Esophagus squamous epithelium (tissue), 5 donors: Measurements from ENCODE around the gene DAZ4. TPM values are rescaled to one million over a fixed set of nuclear protein-coding genes. Genes with fewer than 3 reads are reported as not detected.
"Not testable (repeated sequence)": the region's sequence is repeated elsewhere in the genome, so short reads cannot be mapped to it uniquely, and the experiment has no call there.

ENCODE experiments used
- DNase-seq: peaks from one replicate; lab custom pipeline; 2025; lab: John Stamatoyannopoulos, UW
- H3K27ac ChIP-seq, 4 donors: fragments of 200-600 bp; sonication (generic); one replicate each; pipeline ENCODE4 v1.5.1; 2016 to 2019; ENCODE audit warnings: mild to moderate bottlenecking in 1 of 4
- H3K27me3 ChIP-seq, 4 donors: fragments of 200-600 bp; sonication (generic); 1 replicate in 3 of 4; 2 replicates in 1 of 4; pipeline versions ENCODE4 v1.5.1 to v1.6.0; 2017 to 2021; ENCODE audit warnings: antibody characterized with exemption in 1 of 4
- H3K36me3 ChIP-seq, 3 donors: fragments of 200-600 bp; sonication (generic); one replicate each; pipeline ENCODE4 v1.5.1; 2016 to 2019
- H3K4me1 ChIP-seq, 3 donors: fragments of 200-600 bp; sonication (generic); one replicate each; pipeline ENCODE4 v1.5.1; 2017 to 2019
- H3K4me3 ChIP-seq, 4 donors: fragments of 200-600 bp; sonication (generic); 1 replicate in 3 of 4; 2 replicates in 1 of 4; pipeline ENCODE4 v1.5.1; 2016 to 2019; ENCODE audit warnings: mild to moderate bottlenecking in 2 of 4, moderate library complexity in 1 of 4
- H3K9me3 ChIP-seq, 3 donors: fragments of 200-600 bp; sonication (generic); one replicate each; pipeline ENCODE4 v1.5.1; 2016 to 2019
- whole genome bisulfite sequencing, 2 donors: methylation state at CpG; one replicate each; pipeline ENCODE4 v1.1.5; 2018; 5-methylcytosine and 5-hydroxymethylcytosine counted together
- intact Hi-C: fragments of 100-400 bp; cut with DNase I; formaldehyde crosslinking; loops from one replicate; pipeline ENCODE4 v1.15.0; 2022
- total RNA-seq, 4 donors: library from RNA; depleted of rRNA; stranded (reverse); fragments of >200 nt; gene quantifications; one replicate each; pipeline ENCODE4 v1.1.0, GENCODE V29; 2016
- donor health status: DM: yes; HTN: yes; CAD: no.

The DAZ4 gene, protein sequence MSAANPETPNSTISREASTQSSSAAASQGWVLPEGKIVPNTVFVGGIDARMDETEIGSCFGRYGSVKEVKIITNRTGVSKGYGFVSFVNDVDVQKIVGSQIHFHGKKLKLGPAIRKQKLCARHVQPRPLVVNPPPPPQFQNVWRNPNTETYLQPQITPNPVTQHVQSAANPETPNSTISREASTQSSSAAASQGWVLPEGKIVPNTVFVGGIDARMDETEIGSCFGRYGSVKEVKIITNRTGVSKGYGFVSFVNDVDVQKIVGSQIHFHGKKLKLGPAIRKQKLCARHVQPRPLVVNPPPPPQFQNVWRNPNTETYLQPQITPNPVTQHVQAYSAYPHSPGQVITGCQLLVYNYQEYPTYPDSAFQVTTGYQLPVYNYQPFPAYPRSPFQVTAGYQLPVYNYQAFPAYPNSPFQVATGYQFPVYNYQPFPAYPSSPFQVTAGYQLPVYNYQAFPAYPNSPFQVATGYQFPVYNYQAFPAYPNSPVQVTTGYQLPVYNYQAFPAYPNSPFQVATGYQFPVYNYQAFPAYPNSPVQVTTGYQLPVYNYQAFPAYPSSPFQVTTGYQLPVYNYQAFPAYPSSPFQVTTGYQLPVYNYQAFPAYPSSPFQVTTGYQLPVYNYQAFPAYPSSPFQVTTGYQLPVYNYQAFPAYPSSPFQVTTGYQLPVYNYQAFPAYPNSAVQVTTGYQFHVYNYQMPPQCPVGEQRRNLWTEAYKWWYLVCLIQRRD
- total RNA-seq = not detected

GRCh38 chrY:24833619-24834018 is at the start of gene DAZ4:
TSS of gene DAZ4 (plus strand) at chrY:24833919. CDS start at chrY:24834127, 208 bp downstream.
- H3K4me1 ChIP-seq, DNase-seq, H3K9me3 ChIP-seq, H3K27ac ChIP-seq, H3K4me3 ChIP-seq, H3K27me3 ChIP-seq, H3K36me3 ChIP-seq, intact Hi-C loops: not testable (repeated sequence)
- no CpG with 5 or more reads among the region's 23 CpGs for WGBS, 2 donors

DNA sequence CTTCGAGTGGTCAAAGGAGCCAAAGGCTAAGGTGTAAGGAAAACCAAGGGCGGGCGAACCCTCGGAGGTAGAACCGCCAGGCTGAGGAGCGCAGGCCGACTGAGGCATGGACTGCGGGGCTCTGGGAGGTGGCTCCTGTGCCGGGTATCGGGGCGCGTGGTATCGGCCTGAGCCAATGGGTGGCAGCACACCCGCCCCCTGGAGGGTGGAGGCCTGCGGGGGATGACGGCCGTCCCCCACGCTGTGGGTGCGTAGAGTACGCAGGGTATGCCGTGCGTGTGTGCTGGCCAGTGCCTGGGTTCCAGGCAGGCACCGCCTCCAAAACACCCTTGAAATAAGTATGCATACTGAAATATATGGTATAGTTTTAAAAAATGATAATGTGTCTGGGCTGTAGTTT is 20.4 kb upstream of the DAZ4 start, which contains the start of gene DAZ3:
DAZ3 (minus strand) TSS at position 101 of the 400 bp plus-strand sequence. CDS start 208 bp downstream, outside the sequence.
- H3K27me3 ChIP-seq, intact Hi-C loops, H3K9me3 ChIP-seq, H3K4me1 ChIP-seq, H3K27ac ChIP-seq, H3K4me3 ChIP-seq, H3K36me3 ChIP-seq, DNase-seq: not testable (repeated sequence)
- WGBS, 2 donors = no CpG with 5 or more reads among the region's 23 CpGs

GRCh38 chrY:24821836-24822235 is 11.9 kb upstream of the DAZ4 start:
- H3K9me3 ChIP-seq, H3K4me1 ChIP-seq, H3K27ac ChIP-seq, intact Hi-C loops, H3K36me3 ChIP-seq, DNase-seq, H3K27me3 ChIP-seq, H3K4me3 ChIP-seq: not testable (repeated sequence)
- WGBS, 2 donors = no CpG with 5 or more reads among the region's 3 CpGs

- H3K4me1 ChIP-seq, H3K27me3 ChIP-seq, H3K4me3 ChIP-seq, DNase-seq, H3K27ac ChIP-seq, intact Hi-C loops, H3K36me3 ChIP-seq, H3K9me3 ChIP-seq: not testable (repeated sequence)
- no CpG with 5 or more reads among the region's 4 CpGs for WGBS, 2 donors
These were observed 9.4 kb upstream of the DAZ4 start for GRCh38 chrY:24824184-24824879.

- H3K27ac ChIP-seq, H3K27me3 ChIP-seq, intact Hi-C loops, DNase-seq, H3K36me3 ChIP-seq, H3K4me1 ChIP-seq, H3K9me3 ChIP-seq, H3K4me3 ChIP-seq: not testable (repeated sequence)
- WGBS, 2 donors = no CpG with 5 or more reads among the region's 4 CpGs
These were observed 8.7 kb upstream of the DAZ4 start for GRCh38 chrY:24825069-24825468.

Other genes with a start within 250 kb of the DAZ4 start
- not detected for gene BPY2B, start 215.9 kb upstream of the DAZ4 start, total RNA-seq
- gene DAZ3, start 20.5 kb upstream of the DAZ4 start, total RNA-seq = not detected
- not detected for gene BPY2C, start 218.2 kb downstream of the DAZ4 start, total RNA-seq